Endothelial cell of umbilical vein (primary cell): ENCODE data around the gene CD44.

Experiments used
- EZH2 ChIP-seq: IDR thresholded peaks from 2 replicates; pipeline ENCODE4 v1.6.1; 2012; ENCODE audit warnings: borderline replicate concordance, low read depth, mild to moderate bottlenecking, moderate library complexity, low read length, inconsistent platforms; ENCODE audit not compliant: severe bottlenecking
- FOS ChIP-seq: IDR thresholded peaks from 2 replicates; pipeline ENCODE4 v1.6.1; 2011; ENCODE audit warnings: mild to moderate bottlenecking, low read length, moderate library complexity, borderline replicate concordance; ENCODE audit not compliant: insufficient read depth
- JUN ChIP-seq: IDR thresholded peaks from 2 replicates; pipeline ENCODE4 v1.6.1; 2011; ENCODE audit warnings: borderline replicate concordance, low read depth; ENCODE audit not compliant: insufficient read length, insufficient read depth
- MYC ChIP-seq: IDR thresholded peaks from one replicate; pipeline ENCODE4 v1.6.1; 2011; ENCODE audit warnings: mild to moderate bottlenecking, low read depth, low read length
- POLR2A ChIP-seq: IDR thresholded peaks from 2 replicates; pipeline ENCODE4 v1.6.1; 2012; ENCODE audit warnings: low read depth, mild to moderate bottlenecking, control low read depth, low read length
- POLR2AphosphoS5 ChIP-seq: IDR thresholded peaks from 2 replicates; pipeline ENCODE4 v1.6.1; 2012; ENCODE audit warnings: low read depth, mild to moderate bottlenecking, control low read depth, low read length, moderate library complexity; ENCODE audit not compliant: insufficient read depth
- TF ChIP-seq, protein P1 (sequence below), 2 donors: IDR thresholded peaks; 1 replicate in 1 of 2; 2 replicates in 1 of 2; pipeline ENCODE4 v1.5.1; 2011; ENCODE audit warnings: low read length in 2 of 2, mild to moderate bottlenecking in 2 of 2, moderate library complexity in 2 of 2, control low read depth in 1 of 2, inconsistent platforms in 1 of 2, low read depth in 1 of 2; ENCODE audit not compliant: insufficient read depth in 1 of 2; ENCODE audit errors: extremely low read depth in 1 of 2

DNA sequence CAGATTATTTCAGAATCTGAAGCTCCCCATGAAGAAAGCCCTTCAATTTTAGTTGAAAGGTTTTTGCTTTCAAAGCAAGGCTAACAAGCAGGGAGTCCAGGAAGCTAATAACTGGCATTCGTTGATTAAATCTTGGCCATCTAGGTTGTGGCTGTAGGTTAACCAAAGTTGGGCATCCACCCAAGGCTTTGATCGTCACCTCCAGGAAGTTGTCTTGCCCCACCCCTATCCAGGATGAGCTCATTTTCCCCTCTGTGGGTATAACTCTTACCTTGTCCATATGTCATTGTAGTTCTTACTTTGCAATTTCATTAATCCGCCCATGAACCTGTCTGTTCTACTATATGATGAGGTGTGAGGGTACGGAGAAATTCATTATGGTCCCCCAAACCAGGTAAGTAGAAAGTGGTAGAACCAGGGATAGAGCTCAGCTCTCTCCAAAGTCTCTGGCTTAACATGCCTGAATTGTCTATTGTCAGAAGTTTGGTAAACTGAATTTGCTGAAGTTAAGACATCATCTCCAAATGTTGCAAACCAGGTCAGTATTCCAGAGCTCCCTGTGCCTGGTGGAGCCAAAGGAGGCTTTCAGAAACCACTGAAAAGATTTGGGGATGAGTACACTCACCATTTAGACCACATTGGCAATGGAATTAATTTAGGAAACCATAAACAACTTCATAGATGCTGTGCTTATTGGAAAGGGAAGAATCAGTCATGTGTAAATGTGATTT is 97.1 kb downstream of the CD44 start:
- TF ChIP-seq POLR2AphosphoS5 (no peak), EZH2 (no peak), POLR2A (no peak), FOS (no peak), MYC (no peak), JUN (no peak)
- TF ChIP-seq, protein P1, sequence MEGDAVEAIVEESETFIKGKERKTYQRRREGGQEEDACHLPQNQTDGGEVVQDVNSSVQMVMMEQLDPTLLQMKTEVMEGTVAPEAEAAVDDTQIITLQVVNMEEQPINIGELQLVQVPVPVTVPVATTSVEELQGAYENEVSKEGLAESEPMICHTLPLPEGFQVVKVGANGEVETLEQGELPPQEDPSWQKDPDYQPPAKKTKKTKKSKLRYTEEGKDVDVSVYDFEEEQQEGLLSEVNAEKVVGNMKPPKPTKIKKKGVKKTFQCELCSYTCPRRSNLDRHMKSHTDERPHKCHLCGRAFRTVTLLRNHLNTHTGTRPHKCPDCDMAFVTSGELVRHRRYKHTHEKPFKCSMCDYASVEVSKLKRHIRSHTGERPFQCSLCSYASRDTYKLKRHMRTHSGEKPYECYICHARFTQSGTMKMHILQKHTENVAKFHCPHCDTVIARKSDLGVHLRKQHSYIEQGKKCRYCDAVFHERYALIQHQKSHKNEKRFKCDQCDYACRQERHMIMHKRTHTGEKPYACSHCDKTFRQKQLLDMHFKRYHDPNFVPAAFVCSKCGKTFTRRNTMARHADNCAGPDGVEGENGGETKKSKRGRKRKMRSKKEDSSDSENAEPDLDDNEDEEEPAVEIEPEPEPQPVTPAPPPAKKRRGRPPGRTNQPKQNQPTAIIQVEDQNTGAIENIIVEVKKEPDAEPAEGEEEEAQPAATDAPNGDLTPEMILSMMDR (IDR thresholded peaks at IDR 0.05; ENCODE audit: extremely low read depth in 1 of 2, insufficient read depth in 1 of 2, low read depth in 1 of 2, low read length in 2 of 2), result no peak
